ENCODE results near the gene CDX1.

The CDX1 gene

DNA sequence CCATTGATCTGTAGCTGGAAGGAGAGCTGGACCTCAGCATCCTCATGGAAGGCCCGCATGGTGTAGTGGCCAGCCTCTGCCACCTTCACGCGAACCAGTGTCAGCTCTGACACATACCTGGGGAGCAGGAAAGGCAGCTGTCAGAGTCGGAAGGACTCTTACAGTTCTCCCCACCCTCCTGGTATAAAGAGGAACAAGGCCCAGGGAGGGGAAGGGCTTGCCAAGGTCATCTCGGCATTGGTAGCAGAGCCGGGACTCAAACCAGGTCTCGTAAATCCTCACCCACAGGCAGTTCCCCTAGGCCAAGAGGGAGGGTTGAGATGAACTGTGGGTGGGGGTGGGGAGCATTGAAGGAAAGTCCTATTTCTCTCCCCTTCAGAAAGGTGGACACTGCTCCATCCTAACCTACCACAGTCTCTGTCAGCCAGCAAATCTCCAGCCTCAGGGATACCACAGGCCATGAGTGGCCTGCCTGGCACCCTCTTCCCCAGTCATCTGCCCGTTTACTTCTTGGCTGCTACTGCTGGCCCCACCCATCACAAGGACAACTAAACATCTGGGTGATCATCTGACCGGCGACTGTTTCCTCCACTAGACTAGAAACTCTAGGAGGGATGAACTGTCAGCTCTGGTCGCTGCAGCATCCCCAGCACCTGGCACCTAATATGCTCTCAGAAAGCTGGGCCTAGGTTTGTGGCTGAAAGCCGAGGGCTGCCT lies 34.4 kb upstream of the CDX1 start:
- no peak for DNase-seq (ENCODE audit: low spot score)
- TF ChIP-seq CTCF (IDR thresholded peaks at IDR 0.05; ENCODE audit: extremely low read depth, missing control alignments) = no peak

GRCh38 chr5:150132740-150133139 lies 33.8 kb upstream of the CDX1 start:
- no peak for DNase-seq (ENCODE audit: low spot score)
- TF ChIP-seq CTCF (IDR thresholded peaks at IDR 0.05; ENCODE audit: extremely low read depth, missing control alignments) = no peak

GRCh38 chr5:150133581-150134197 lies 32.9 kb upstream of the CDX1 start:
- TF ChIP-seq CTCF (IDR thresholded peaks at IDR 0.05; ENCODE audit: extremely low read depth, missing control alignments) = no peak

DNA sequence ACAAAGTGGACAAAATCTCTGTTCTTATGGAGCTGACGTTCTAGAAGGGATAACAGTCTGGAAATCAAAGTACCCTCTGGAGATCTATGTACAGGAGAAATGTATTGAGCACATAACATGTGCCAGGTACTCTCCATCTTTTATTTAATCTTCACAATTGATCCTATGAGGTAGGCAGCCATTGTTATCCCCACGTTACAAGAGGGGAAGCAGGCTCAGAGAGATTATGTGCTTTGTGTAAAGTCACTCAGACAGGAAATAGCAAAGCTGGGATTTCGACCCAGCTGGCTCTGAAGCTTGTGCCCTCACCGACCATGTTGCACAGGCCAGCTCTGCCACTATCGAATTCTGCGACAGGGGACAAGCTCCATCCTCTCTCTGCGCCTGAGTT lies 32.4 kb upstream of the CDX1 start:
- no peak for TF ChIP-seq CTCF (IDR thresholded peaks at IDR 0.05; ENCODE audit: extremely low read depth, missing control alignments)
- no peak for DNase-seq (ENCODE audit: low spot score)

More at GRCh38 chr5:150133581-150134197, 32.9 kb upstream of the CDX1 start:
- DNase-seq (ENCODE audit: low spot score) = no peak

DNA sequence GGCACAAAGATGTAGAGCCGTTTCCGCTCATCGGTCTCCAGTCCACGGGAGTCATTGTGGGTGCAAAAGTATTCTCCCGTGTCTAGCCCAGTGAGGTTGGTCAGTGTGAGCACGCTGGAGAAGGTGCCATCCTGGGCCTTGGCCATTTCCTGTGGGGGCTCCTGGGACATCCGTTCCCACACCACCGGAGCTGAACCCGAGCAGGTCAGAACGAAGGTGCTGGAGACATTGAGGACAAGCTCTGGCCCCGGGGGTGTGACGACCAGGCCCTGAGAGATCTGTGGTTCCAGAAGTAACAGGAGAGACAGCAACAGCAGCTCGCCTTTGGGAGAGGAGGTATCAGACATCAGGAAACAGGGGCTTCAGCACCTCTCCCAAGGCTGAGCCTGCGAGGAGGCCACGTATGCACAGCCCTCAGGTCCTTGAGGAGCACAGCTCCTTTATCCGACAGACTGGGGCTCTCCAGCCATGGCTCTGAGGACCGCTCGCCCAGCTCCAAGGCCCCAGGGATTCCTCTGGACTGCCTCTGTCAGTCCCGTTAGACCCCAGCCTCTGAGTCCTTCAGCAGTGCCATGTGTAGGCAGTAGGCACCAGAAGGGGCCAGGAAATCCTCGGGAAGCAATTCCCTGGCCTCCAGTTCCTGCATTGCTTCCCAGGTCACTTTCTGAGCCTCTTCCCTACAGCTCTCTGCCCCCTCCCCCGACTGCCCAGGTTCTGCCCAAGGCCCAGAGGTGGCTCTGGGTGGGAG lies 30.8 kb upstream of the CDX1 start:
- no peak for TF ChIP-seq CTCF (IDR thresholded peaks at IDR 0.05; ENCODE audit: extremely low read depth, missing control alignments)
- DNase-seq (ENCODE audit: low spot score) = no peak

DNA sequence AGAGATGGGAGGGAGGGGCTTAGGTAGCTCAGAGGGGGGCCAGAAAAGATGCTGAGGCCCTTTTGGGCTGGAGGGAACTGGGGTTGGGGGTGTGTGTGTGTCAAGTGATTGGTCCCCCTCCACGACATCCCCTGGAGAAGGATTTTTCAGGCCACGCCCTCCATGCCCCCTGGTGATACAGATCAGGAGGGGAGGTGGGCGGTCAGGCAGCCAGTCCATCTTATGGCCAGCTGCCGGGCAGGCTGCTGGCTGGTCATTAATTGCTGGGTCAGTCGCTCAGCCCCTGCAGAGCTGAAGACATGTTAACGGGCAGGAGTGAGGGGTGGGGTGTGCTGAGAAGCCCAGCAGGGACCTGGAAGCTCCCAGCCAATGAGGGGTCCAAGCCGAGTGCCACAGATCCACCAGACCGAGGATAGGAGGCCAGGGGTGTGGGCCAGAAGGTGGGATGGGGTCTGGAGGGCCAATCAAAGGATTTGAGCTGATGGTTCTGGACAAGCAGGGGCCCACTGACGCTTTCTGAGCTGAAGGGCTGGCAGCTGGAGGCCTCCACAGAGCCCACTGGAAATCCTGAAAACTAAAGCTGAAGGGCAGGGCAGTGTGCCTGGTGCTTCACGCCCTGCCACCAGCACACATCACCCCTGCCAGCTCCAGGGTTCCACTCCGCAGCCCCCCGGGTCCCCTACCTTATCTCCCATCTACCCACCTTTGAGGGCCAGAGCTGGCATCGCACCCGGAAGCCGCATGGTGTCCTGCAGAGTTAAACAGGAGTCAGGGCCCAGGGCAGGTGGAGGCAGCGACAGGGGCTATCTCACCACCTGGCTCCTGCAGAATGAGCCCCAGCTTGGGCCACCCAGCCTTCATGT lies 30.0 kb upstream of the CDX1 start:
- no peak for TF ChIP-seq CTCF (IDR thresholded peaks at IDR 0.05; ENCODE audit: extremely low read depth, missing control alignments)
- no peak for DNase-seq (ENCODE audit: low spot score)

All from GM20000 (cell line).